ENCODE results near the gene SLC12A5.

SLC12A5 gene

GRCh38 chr20:46023999-46024398 is 5.0 kb upstream of the SLC12A5 start:
- in situ Hi-C loops (cut with MboI; ENCODE audit: low sequenced_read_pairs, unreplicated experiment) = no loop called here
- no peak for TF ChIP-seq CTCF (IDR thresholded peaks at IDR 0.05; ENCODE audit: borderline replicate concordance, control extremely low read depth, extremely low read depth, insufficient read depth, missing control alignments)
- DNase-seq (ENCODE audit: low spot score) = no peak

GRCh38 chr20:46025376-46025783 is 3.6 kb upstream of the SLC12A5 start:
- DNase-seq (ENCODE audit: low spot score) = no peak
- in situ Hi-C loops (cut with MboI; ENCODE audit: low sequenced_read_pairs, unreplicated experiment) = no loop called here
- no peak for TF ChIP-seq CTCF (IDR thresholded peaks at IDR 0.05; ENCODE audit: borderline replicate concordance, control extremely low read depth, extremely low read depth, insufficient read depth, missing control alignments)

- no peak for TF ChIP-seq CTCF (IDR thresholded peaks at IDR 0.05; ENCODE audit: borderline replicate concordance, control extremely low read depth, extremely low read depth, insufficient read depth, missing control alignments)
- peak; percentile 63 for DNase-seq (ENCODE audit: low spot score)
- in situ Hi-C loops (cut with MboI; ENCODE audit: low sequenced_read_pairs, unreplicated experiment) = no loop called here
Observed at GRCh38 chr20:46027245-46027853, 1.7 kb upstream of the SLC12A5 start.

- no peak for DNase-seq (ENCODE audit: low spot score)
- in situ Hi-C loops (cut with MboI; ENCODE audit: low sequenced_read_pairs, unreplicated experiment) = no loop called here
Observed at GRCh38 chr20:46028110-46028509, 905 bp upstream of the SLC12A5 start.

GRCh38 chr20:46030284-46031013 is 1.4 kb downstream of the SLC12A5 start:
- DNase-seq (ENCODE audit: low spot score) = no peak
- in situ Hi-C loops (cut with MboI; ENCODE audit: low sequenced_read_pairs, unreplicated experiment) = no loop called here
- no peak for TF ChIP-seq CTCF (IDR thresholded peaks at IDR 0.05; ENCODE audit: borderline replicate concordance, control extremely low read depth, extremely low read depth, insufficient read depth, missing control alignments)

More at GRCh38 chr20:46028110-46028509, 905 bp upstream of the SLC12A5 start:
- TF ChIP-seq CTCF (IDR thresholded peaks at IDR 0.05; ENCODE audit: borderline replicate concordance, control extremely low read depth, extremely low read depth, insufficient read depth, missing control alignments) = no peak

GRCh38 chr20:46031014-46031569 is 2.1 kb downstream of the SLC12A5 start:
- no peak for TF ChIP-seq CTCF (IDR thresholded peaks at IDR 0.05; ENCODE audit: borderline replicate concordance, control extremely low read depth, extremely low read depth, insufficient read depth, missing control alignments)
- in situ Hi-C loops (cut with MboI; ENCODE audit: low sequenced_read_pairs, unreplicated experiment) = no loop called here
- no peak for DNase-seq (ENCODE audit: low spot score)
